HepG2 (cell line): Measurements from ENCODE around the gene WASHC3. TPM values are rescaled to one million over a fixed set of nuclear protein-coding genes. Genes with fewer than 3 reads are reported as not detected.

Experiments
- ATAC-seq: fragments of 200-7000 bp; cut with Tn5 transposase; 3 replicates; pipeline ENCODE4 v1.9.1; 2020; ENCODE audit warnings: mild to moderate bottlenecking, moderate library complexity
- BruUV-seq: library from RNA; stranded (reverse); fragments of 400-500 nt; replicated peaks from 2 replicates; lab custom pipeline; 2021; lab: Mats Ljungman, UMichigan
- CTCF ChIA-PET: fragments of 300-600 bp; formaldehyde crosslinking; extraction: SDS; loops from one replicate; lab custom pipeline; 2021; ENCODE audit warnings: low total read pairs, inconsistent platforms, low intra/inter-chr PET ratio; lab: Yijun Ruan, JAX
- POLR2A ChIA-PET: fragments of 350-600 bp; sonication (Branson Sonifier 250); formaldehyde crosslinking; loops from one replicate; lab custom pipeline; 2020; ENCODE audit warnings: antibody characterized with exemption, inconsistent platforms; lab: Yijun Ruan, JAX
- DNase-seq: peaks from one replicate; pipeline ENCODE4 v3.0.0-alpha.2; 2015; ENCODE audit warnings: low spot score
- FAIRE-seq: peaks from 3 replicates; lab custom pipeline; 2011; peaks lifted over from hg19 to GRCh38; lab: Jason Lieb, UNC
- H2AFZ ChIP-seq: one replicate; pipeline ENCODE4 v1.6.1; 2011; ENCODE audit warnings: low read length, inconsistent platforms
- H3K27ac ChIP-seq: fragments of 300-600 bp; 3 replicates; pipeline ENCODE4 v1.8.0; 2011; ENCODE audit warnings: mixed run types, mild to moderate bottlenecking, mixed read lengths, low read length, inconsistent platforms; ENCODE audit not compliant: insufficient read depth; ENCODE audit errors: extremely low read length
- H3K27me3 ChIP-seq, 2 experiments: fragments of 200-600 bp in 1 of 2; 2 replicates in 1 of 2; 3 replicates in 1 of 2; pipeline versions ENCODE4 v1.6.0 to v1.8.0; 2011; ENCODE audit warnings: low read length in 2 of 2, mild to moderate bottlenecking in 2 of 2, moderate library complexity in 2 of 2, inconsistent platforms in 1 of 2; ENCODE audit not compliant: insufficient read depth in 2 of 2, control insufficient read depth in 1 of 2
- H3K36me3 ChIP-seq, 2 experiments: fragments of 200-600 bp in 1 of 2; replicated peaks in 1 of 2; 2 replicates in 1 of 2; 3 replicates in 1 of 2; pipeline versions ENCODE4 v1.5.1 to v1.8.0; 2011; ENCODE audit warnings: low read length in 2 of 2, inconsistent platforms in 1 of 2; ENCODE audit not compliant: insufficient read depth in 2 of 2, control insufficient read depth in 1 of 2
- H3K4me1 ChIP-seq: 2 replicates; pipeline ENCODE4 v1.5.1; 2012; ENCODE audit warnings: low read length, inconsistent platforms; ENCODE audit not compliant: insufficient read depth
- H3K4me2 ChIP-seq: 2 replicates; pipeline ENCODE4 v1.6.0; 2011; ENCODE audit warnings: low read depth, low read length, inconsistent platforms
- H3K4me3 ChIP-seq, 3 experiments: fragments of 200-600 bp in 1 of 3; sonication (generic), shearing (Covaris generic) in 1 of 3; replicated peaks in 1 of 3; 2 replicates each; pipeline ENCODE4 v1.5.1; 2011 to 2016; ENCODE audit warnings: low read length in 3 of 3, inconsistent platforms in 2 of 3, low read depth in 2 of 3, mild to moderate bottlenecking in 2 of 3, control low read depth in 1 of 3, mixed read lengths in 1 of 3; ENCODE audit not compliant: insufficient read depth in 1 of 3
- H3K79me2 ChIP-seq: one replicate; pipeline ENCODE4 v1.6.1; 2011; ENCODE audit warnings: low read length, inconsistent platforms; ENCODE audit not compliant: insufficient read depth
- H3K9ac ChIP-seq: 2 replicates; pipeline ENCODE4 v1.6.0; 2011; ENCODE audit warnings: mild to moderate bottlenecking, low read depth, low read length, inconsistent platforms; ENCODE audit not compliant: insufficient read depth
- H3K9me3 ChIP-seq: 2 replicates; pipeline ENCODE4 v1.5.1; 2012; ENCODE audit warnings: mild to moderate bottlenecking, low read length
- H4K20me1 ChIP-seq: 2 replicates; pipeline ENCODE4 v1.6.0; 2011; ENCODE audit warnings: inconsistent platforms, mild to moderate bottlenecking, low read length, moderate library complexity; ENCODE audit not compliant: insufficient read depth
- BORCS8-MEF2B ChIP-seq: sonication (generic); formaldehyde crosslinking; IDR thresholded peaks from 2 replicates; pipeline ENCODE4 v1.8.0; 2022; ENCODE audit warnings: mild to moderate bottlenecking, missing genetic modification reagents
- CEBPZ ChIP-seq: IDR thresholded peaks from 2 replicates; pipeline ENCODE4 v1.6.1; 2012; ENCODE audit warnings: low read length, improper control_type of control experiment
- EEA1 ChIP-seq: sonication (generic); formaldehyde crosslinking; IDR thresholded peaks from 2 replicates; pipeline ENCODE4 v1.5.1; 2020; ENCODE audit warnings: mild to moderate bottlenecking, missing genetic modification reagents, borderline replicate concordance
- HOXA7 ChIP-seq: sonication (generic); formaldehyde crosslinking; IDR thresholded peaks from 2 replicates; pipeline ENCODE4 v1.8.1; 2022; ENCODE audit warnings: mild to moderate bottlenecking, missing genetic modification reagents, moderate library complexity
- JUND ChIP-seq: sonication (generic); formaldehyde crosslinking; IDR thresholded peaks from 2 replicates; pipeline ENCODE4 v1.8.0; 2022; ENCODE audit warnings: mild to moderate bottlenecking, missing genetic modification reagents
- KLF16 ChIP-seq, 2 experiments: sonication (generic) in 1 of 2; formaldehyde crosslinking in 1 of 2; IDR thresholded peaks; 2 replicates each; pipeline versions ENCODE4 v1.6.1 to v1.8.0; 2016 to 2023; ENCODE audit warnings: missing genetic modification reagents in 2 of 2, missing compliant biosample characterization in 1 of 2
- LRRFIP1 ChIP-seq: sonication (generic); formaldehyde crosslinking; conservative IDR thresholded peaks from 2 replicates; pipeline ENCODE4 v1.4.0; 2020; ENCODE audit warnings: missing genetic modification reagents
- MED13 ChIP-seq: sonication (generic); formaldehyde crosslinking; IDR thresholded peaks from 2 replicates; pipeline ENCODE4 v1.5.0; 2020; ENCODE audit warnings: missing genetic modification reagents
- POLR2A ChIP-seq, 2 experiments: IDR thresholded peaks; 2 replicates each; pipeline ENCODE4 v1.6.1; 2011; ENCODE audit warnings: low read depth in 2 of 2, low read length in 2 of 2, mild to moderate bottlenecking in 1 of 2, moderate library complexity in 1 of 2; ENCODE audit not compliant: insufficient read depth in 1 of 2
- SIX4 ChIP-seq: sonication (generic); formaldehyde crosslinking; IDR thresholded peaks from 2 replicates; pipeline ENCODE4 v1.4.0; 2020; ENCODE audit warnings: missing genetic modification reagents
- ZNF207 ChIP-seq: fragments of 450-650 bp; IDR thresholded peaks from 2 replicates; pipeline ENCODE4 v1.6.1; 2016; ENCODE audit warnings: antibody characterized with exemption, borderline replicate concordance
- ZNF343 ChIP-seq: sonication (generic); formaldehyde crosslinking; IDR thresholded peaks from 2 replicates; pipeline ENCODE4 v1.4.0; 2020; ENCODE audit warnings: mild to moderate bottlenecking, missing genetic modification reagents
- ZNF446 ChIP-seq: sonication (generic); formaldehyde crosslinking; IDR thresholded peaks from 2 replicates; pipeline ENCODE4 v1.5.0; 2020; ENCODE audit warnings: mild to moderate bottlenecking, missing genetic modification reagents
- ZNF484 ChIP-seq: sonication (generic); formaldehyde crosslinking; IDR thresholded peaks from 2 replicates; pipeline ENCODE4 v1.5.1; 2020; ENCODE audit warnings: mild to moderate bottlenecking, low read depth, missing genetic modification reagents, borderline replicate concordance
- ZNF563 ChIP-seq: sonication (generic); formaldehyde crosslinking; IDR thresholded peaks from 2 replicates; pipeline ENCODE4 v1.8.0; 2022; ENCODE audit warnings: mild to moderate bottlenecking, moderate library complexity, missing genetic modification reagents
- WGBS: methylation state at CpG from one replicate; pipeline ENCODE4 v1.1.6; 2017; ENCODE audit warnings: low lambda C conversion rate; 5-methylcytosine and 5-hydroxymethylcytosine counted together
- in situ Hi-C: cut with HindIII; loops from 2 replicates; pipeline ENCODE4 v1.10.0; 2017; ENCODE audit warnings: low pct_unique_long_range_greater_than_20kb; ENCODE audit not compliant: extremely low pct_ligation_motif_present
- intact Hi-C: fragments of 100-400 bp; cut with micrococcal nuclease; formaldehyde crosslinking; loops from one replicate; pipeline ENCODE4 v1.10.0; 2022; ENCODE audit not compliant: unreplicated experiment
- polyA plus RNA-seq, 8 experiments: library from polyadenylated mRNA; depleted of rRNA in 3 of 8; stranded (reverse) in 7 of 8; unstranded in 1 of 8; fragments of >200 nt; fragmentation: Illumina TruSeq in 4 of 8; extraction: Trizol in 4 of 8; gene quantifications; 2 replicates each; pipeline versions ENCODE4 v1.2.1 to v1.2.3, GENCODE V29; 2011 to 2016; ENCODE audit warnings: low read depth in 4 of 8, missing spikeins in 1 of 8, mixed read lengths in 1 of 8; ENCODE audit not compliant: insufficient read depth in 1 of 8
- total RNA-seq, 5 experiments: library from RNA; depleted of rRNA; stranded (reverse); fragments of >200 nt; fragmentation: Illumina TruSeq; extraction: Trizol; gene quantifications; 2 replicates each; pipeline ENCODE4 v1.2.3, GENCODE V29; 2016; ENCODE audit warnings: low read depth in 1 of 5
- TF ChIP-seq, protein P1 (sequence below): sonication (generic); formaldehyde crosslinking; IDR thresholded peaks from 2 replicates; pipeline ENCODE4 v1.9.0; 2021; ENCODE audit warnings: missing genetic modification reagents, borderline replicate concordance
- TF ChIP-seq, protein P2 (sequence below): sonication (generic); formaldehyde crosslinking; IDR thresholded peaks from 2 replicates; pipeline ENCODE4 v1.5.0; 2020; ENCODE audit warnings: mild to moderate bottlenecking, missing genetic modification reagents

Gene WASHC3
- total and polyA plus RNA-seq, 2 of the 13 experiments (the other 11 are each of a cell fraction or from before 2014, with no cell fraction given), result 32.7 to 47.3 TPM

DNA sequence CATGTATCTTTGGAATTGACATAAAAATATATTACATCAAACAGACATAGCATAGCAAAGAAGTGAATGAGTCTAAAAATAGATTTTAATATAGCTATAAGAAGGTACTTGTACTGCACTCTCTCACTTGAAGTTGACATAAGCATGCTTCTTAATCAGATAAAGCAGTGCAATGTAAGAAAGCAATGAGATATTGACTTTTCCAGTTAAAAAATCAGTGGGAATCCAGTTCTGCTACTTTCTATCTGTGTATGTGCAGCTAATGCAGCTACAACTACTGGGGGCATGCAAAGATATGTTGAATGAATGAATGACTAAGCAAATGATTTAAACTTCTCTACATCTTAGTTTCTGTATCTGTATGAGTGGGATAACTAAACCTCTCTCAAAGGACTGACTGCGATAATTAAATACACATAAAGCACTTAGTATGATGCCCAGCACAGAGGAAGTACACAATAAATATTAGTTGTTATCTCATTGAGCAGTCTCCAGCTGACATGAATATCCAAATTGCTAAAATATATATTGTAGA, 10.3 kb downstream of the WASHC3 start:
- H3K9me3 ChIP-seq, result no peaks in the 10 kb centered on the region
- H3K4me1 ChIP-seq, result peaks cover 6% of the 10 kb centered on the region; the same call in 1 of the 2 replicates
- H3K4me2 ChIP-seq, result no peak overlapping the region
- ATAC-seq (no peak), FAIRE-seq (no peak), DNase-seq (no peak)
- POLR2A ChIA-PET, result no interaction called here
- intact Hi-C loops, result no loop called here
- H2AFZ ChIP-seq, result no peak overlapping the region
- CTCF ChIA-PET, result no interaction called here
- no peaks in the 10 kb centered on the region for H3K27me3 ChIP-seq
- in situ Hi-C loops, result no loop called here
- BruUV-seq, result no TSS peak
- H3K4me3 ChIP-seq, result no peak overlapping the region
- H4K20me1 ChIP-seq, result no peaks in the 10 kb centered on the region
- no peaks in the 10 kb centered on the region for H3K79me2 ChIP-seq
- no peak overlapping the region for H3K9ac ChIP-seq
- peaks cover 0 to 3% of the 10 kb centered on the region in 2 experiments; a peak in 3 of 5 replicates for H3K36me3 ChIP-seq
- WGBS, result 96% methylated on average over 1 of the region's 1 CpG
- no peak overlapping the region for H3K27ac ChIP-seq
- TF ChIP-seq ZNF484 (CRISPR knock-in tag) (no peak), SIX4 (no peak), ZNF343 (CRISPR knock-in tag) (no peak), LRRFIP1 (CRISPR knock-in tag) (no peak), HOXA7 (CRISPR knock-in tag) (no peak), JUND (CRISPR knock-in tag) (no peak), ZNF563 (CRISPR knock-in tag) (no peak), MED13 (no peak), POLR2A (IDR thresholded peaks at IDR 0.05; ENCODE audit: insufficient read depth in 1 of 2, low read depth in 2 of 2, low read length in 2 of 2) (no peak), KLF16 (CRISPR knock-in tag; IDR thresholded peaks at IDR 0.05) (no peak), CEBPZ (no peak), ZNF446 (CRISPR knock-in tag) (no peak), ZNF207 (no peak), BORCS8-MEF2B (CRISPR knock-in tag) (no peak), EEA1 (CRISPR knock-in tag) (no peak)
- TF ChIP-seq, protein P1, sequence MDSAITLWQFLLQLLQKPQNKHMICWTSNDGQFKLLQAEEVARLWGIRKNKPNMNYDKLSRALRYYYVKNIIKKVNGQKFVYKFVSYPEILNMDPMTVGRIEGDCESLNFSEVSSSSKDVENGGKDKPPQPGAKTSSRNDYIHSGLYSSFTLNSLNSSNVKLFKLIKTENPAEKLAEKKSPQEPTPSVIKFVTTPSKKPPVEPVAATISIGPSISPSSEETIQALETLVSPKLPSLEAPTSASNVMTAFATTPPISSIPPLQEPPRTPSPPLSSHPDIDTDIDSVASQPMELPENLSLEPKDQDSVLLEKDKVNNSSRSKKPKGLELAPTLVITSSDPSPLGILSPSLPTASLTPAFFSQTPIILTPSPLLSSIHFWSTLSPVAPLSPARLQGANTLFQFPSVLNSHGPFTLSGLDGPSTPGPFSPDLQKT (CRISPR knock-in tag), result no peak
- TF ChIP-seq, protein P2, sequence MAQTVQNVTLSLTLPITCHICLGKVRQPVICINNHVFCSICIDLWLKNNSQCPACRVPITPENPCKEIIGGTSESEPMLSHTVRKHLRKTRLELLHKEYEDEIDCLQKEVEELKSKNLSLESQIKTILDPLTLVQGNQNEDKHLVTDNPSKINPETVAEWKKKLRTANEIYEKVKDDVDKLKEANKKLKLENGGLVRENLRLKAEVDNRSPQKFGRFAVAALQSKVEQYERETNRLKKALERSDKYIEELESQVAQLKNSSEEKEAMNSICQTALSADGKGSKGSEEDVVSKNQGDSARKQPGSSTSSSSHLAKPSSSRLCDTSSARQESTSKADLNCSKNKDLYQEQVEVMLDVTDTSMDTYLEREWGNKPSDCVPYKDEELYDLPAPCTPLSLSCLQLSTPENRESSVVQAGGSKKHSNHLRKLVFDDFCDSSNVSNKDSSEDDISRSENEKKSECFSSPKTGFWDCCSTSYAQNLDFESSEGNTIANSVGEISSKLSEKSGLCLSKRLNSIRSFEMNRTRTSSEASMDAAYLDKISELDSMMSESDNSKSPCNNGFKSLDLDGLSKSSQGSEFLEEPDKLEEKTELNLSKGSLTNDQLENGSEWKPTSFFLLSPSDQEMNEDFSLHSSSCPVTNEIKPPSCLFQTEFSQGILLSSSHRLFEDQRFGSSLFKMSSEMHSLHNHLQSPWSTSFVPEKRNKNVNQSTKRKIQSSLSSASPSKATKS (CRISPR knock-in tag), result no peak
